H1 (cell line): Measurements from ENCODE around the gene ADGRE2. TPM values are rescaled to one million over a fixed set of nuclear protein-coding genes. Genes with fewer than 3 reads are reported as not detected.

Experiments used
- ATF2 ChIP-seq: IDR thresholded peaks from 2 replicates; pipeline ENCODE4 v1.6.1; 2012; ENCODE audit warnings: low read length, inconsistent platforms
- GABPA ChIP-seq: IDR thresholded peaks from 2 replicates; pipeline ENCODE4 v1.6.1; 2011; ENCODE audit warnings: mild to moderate bottlenecking, low read length, moderate library complexity, borderline replicate concordance; ENCODE audit not compliant: insufficient read depth
- HDAC2 ChIP-seq, 2 experiments: fragments of 300-600 bp in 1 of 2; sonication (generic) in 1 of 2; IDR thresholded peaks; 2 replicates each; pipeline ENCODE4 v1.6.1; 2011 to 2012; ENCODE audit warnings: low read depth in 2 of 2, low read length in 2 of 2, mild to moderate bottlenecking in 2 of 2, moderate library complexity in 2 of 2, borderline replicate concordance in 1 of 2, inconsistent platforms in 1 of 2
- JUN ChIP-seq: IDR thresholded peaks from 2 replicates; pipeline ENCODE4 v1.6.1; 2011; ENCODE audit warnings: low read depth, mild to moderate bottlenecking, improper control_type of control experiment, low read length
- KDM5A ChIP-seq: fragments of 200-600 bp; IDR thresholded peaks from 2 replicates; pipeline ENCODE4 v1.7.1; 2012; ENCODE audit warnings: mild to moderate bottlenecking, low read length, inconsistent platforms, mixed read lengths
- SIX5 ChIP-seq: IDR thresholded peaks from 2 replicates; pipeline ENCODE4 v1.6.1; 2011; ENCODE audit warnings: mild to moderate bottlenecking, low read depth, low read length
- SP2 ChIP-seq: IDR thresholded peaks from 2 replicates; pipeline ENCODE4 v1.6.1; 2012; ENCODE audit warnings: mild to moderate bottlenecking, low read length, inconsistent platforms
- polyA plus RNA-seq, 7 experiments: library from polyadenylated mRNA; depleted of rRNA in 3 of 7; stranded (reverse) in 5 of 7; unstranded in 2 of 7; fragments of >200 nt in 5 of 7; fragments of 200-250 nt in 2 of 7; gene quantifications; 1 replicate in 5 of 7; 2 replicates in 1 of 7; 4 replicates in 1 of 7; pipeline versions ENCODE4 v1.2.1 to v1.2.3, GENCODE V29; 2011 to 2013; ENCODE audit warnings: missing spikeins in 2 of 7, mixed read lengths in 2 of 7
- total RNA-seq: library from RNA; stranded (reverse); fragmentation: NEBNext Ultra II Directional; extraction: Animal tissue kit (Norgen Biotek cat#: 25700); gene quantifications from 2 replicates; pipeline ENCODE4 v1.2.1, GENCODE V29; 2021

ADGRE2 gene
- total and polyA plus RNA-seq, 2 of the 8 experiments (the other 6 are each of a cell fraction or from before 2014, with no cell fraction given): 2.0 to 4.5 TPM

- no peak for TF ChIP-seq SP2
- TF ChIP-seq JUN: no peak
- no peak for TF ChIP-seq GABPA
- TF ChIP-seq HDAC2 (IDR thresholded peaks at IDR 0.05; ENCODE audit: borderline replicate concordance in 1 of 2, low read depth in 2 of 2, low read length in 2 of 2): no peak
- TF ChIP-seq KDM5A: no peak
- no peak for TF ChIP-seq ATF2
- no peak for TF ChIP-seq SIX5
These were observed 49.8 kb downstream of the ADGRE2 start (continued) for GRCh38 chr19:14728595-14728994.
